GM06990 (cell line): ENCODE results near the gene SLC32A1.

ENCODE experiments used
- DNase-seq: peaks from one replicate; pipeline ENCODE4 v3.0.0-alpha.2; 2011; ENCODE audit not compliant: insufficient read length; ENCODE audit errors: extremely low read depth
- H3K27me3 ChIP-seq: replicated peaks from 2 replicates; pipeline ENCODE4 v1.6.0; 2011; ENCODE audit warnings: low read length; ENCODE audit not compliant: control insufficient read depth, insufficient read depth
- H3K36me3 ChIP-seq: 2 replicates; pipeline ENCODE4 v1.5.1; 2011; ENCODE audit warnings: low read length; ENCODE audit not compliant: control insufficient read depth, insufficient read depth
- H3K4me3 ChIP-seq: replicated peaks from 2 replicates; pipeline ENCODE4 v1.5.1; 2011; ENCODE audit warnings: low read depth, mild to moderate bottlenecking, control low read depth, low read length
- TF ChIP-seq, protein P1 (sequence below): IDR thresholded peaks from 2 replicates; pipeline ENCODE4 v1.5.1; 2011; ENCODE audit warnings: low read length, control low read depth, mild to moderate bottlenecking, inconsistent platforms; ENCODE audit not compliant: insufficient read depth, poor library complexity, severe bottlenecking

The SLC32A1 gene

DNA sequence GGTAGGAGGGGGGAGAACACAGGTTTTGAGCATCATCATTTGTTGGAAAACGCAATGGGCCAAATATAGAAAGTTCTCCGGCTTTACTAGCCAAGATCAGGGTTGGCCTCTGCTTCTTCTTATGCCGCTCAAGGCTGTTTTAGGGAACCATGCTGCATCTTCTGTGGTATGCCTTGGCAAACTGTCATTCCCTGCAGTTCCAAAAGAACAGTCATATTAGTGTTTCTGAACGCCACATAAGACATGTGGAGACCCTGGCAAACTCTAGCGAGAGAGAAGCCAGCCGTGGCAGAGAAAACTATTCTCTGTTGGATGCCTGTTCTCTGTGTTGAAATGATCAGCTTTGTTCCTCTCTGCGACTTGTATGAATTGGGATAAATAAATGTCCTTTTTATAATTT is 34.8 kb downstream of the SLC32A1 start:
- peaks cover 12% of the 10 kb centered on the region for H3K36me3 ChIP-seq

DNA sequence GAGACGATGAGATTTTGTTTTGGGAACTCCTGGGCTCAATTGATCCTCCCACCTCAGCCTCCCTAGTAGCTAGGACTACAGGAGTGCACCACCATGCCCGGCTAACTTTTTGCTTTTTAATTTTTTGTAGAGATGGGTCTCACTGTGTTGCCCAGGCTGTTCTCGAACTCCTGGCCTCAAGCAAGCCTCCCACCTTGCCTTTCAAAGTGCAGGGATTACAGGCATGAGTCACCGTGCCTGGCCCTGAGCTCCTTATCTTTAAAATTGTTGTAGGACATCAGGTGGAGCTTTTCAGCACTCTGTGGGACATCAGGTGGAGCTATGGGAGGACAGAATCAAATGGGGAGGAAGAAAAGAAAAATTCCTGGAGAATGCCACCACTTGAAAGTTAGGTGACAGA is 36.7 kb downstream of the SLC32A1 start:
- no peak overlapping the region for H3K4me3 ChIP-seq
- peaks cover 8% of the 10 kb centered on the region for H3K36me3 ChIP-seq
- no peak for DNase-seq
- no peaks in the 10 kb centered on the region for H3K27me3 ChIP-seq
- TF ChIP-seq, protein P1, sequence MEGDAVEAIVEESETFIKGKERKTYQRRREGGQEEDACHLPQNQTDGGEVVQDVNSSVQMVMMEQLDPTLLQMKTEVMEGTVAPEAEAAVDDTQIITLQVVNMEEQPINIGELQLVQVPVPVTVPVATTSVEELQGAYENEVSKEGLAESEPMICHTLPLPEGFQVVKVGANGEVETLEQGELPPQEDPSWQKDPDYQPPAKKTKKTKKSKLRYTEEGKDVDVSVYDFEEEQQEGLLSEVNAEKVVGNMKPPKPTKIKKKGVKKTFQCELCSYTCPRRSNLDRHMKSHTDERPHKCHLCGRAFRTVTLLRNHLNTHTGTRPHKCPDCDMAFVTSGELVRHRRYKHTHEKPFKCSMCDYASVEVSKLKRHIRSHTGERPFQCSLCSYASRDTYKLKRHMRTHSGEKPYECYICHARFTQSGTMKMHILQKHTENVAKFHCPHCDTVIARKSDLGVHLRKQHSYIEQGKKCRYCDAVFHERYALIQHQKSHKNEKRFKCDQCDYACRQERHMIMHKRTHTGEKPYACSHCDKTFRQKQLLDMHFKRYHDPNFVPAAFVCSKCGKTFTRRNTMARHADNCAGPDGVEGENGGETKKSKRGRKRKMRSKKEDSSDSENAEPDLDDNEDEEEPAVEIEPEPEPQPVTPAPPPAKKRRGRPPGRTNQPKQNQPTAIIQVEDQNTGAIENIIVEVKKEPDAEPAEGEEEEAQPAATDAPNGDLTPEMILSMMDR: no peak

More for the DNA sequence above, 34.8 kb downstream of the SLC32A1 start:
- Histone ChIP-seq H3K4me3 (no peak overlapping the region), H3K27me3 (no peaks in the 10 kb centered on the region)
- no peak for DNase-seq
- TF ChIP-seq, protein P1: no peak

DNA sequence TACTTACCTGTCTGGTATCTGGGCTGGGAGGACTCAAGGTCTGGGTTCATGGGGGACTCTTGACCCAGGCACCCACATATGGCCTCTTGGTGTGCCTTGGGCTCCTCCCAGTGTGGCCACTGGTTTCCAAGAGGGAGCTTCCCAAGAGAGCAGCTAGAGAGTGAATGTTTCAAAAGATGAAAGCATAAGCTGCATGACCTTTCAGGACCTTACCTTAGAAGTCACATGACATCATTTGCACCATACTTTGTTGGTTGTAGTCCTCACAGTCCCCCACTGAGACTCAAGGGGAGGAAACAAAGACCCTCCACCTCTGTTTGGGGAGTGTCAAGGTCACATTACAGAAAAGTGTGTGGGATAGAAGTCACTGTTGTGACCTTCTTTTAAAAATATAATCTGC is 37.9 kb downstream of the SLC32A1 start:
- TF ChIP-seq, protein P1: no peak
- no peaks in the 10 kb centered on the region for H3K27me3 ChIP-seq

DNA sequence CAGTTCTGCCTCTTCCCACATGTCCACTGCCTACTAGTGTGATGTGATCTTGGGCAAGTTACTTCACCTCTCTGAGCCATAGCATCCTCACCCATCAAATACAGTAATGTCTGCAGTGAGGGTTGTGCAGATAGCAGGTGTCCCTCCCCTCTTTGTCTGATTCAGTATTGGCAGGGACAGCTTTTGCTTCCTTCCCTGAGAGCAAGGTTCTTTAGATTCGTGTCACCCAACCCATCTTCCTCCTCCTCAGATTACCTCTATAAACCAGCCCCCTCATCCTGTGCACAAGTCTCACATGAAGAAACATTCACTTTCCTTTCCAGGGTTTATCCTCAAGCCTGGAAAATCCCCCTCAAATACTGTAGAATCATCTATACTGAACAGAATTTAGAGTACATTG is 39.3 kb downstream of the SLC32A1 start:
- no peak for DNase-seq
- H3K27me3 ChIP-seq: no peaks in the 10 kb centered on the region
- TF ChIP-seq, protein P1: no peak
- peaks cover 14% of the 10 kb centered on the region for H3K36me3 ChIP-seq
- H3K4me3 ChIP-seq: no peak overlapping the region

More for the DNA sequence above, 37.9 kb downstream of the SLC32A1 start:
- no peak for DNase-seq
- Histone ChIP-seq H3K36me3 (peaks cover 9% of the 10 kb centered on the region), H3K4me3 (no peak overlapping the region)

DNA sequence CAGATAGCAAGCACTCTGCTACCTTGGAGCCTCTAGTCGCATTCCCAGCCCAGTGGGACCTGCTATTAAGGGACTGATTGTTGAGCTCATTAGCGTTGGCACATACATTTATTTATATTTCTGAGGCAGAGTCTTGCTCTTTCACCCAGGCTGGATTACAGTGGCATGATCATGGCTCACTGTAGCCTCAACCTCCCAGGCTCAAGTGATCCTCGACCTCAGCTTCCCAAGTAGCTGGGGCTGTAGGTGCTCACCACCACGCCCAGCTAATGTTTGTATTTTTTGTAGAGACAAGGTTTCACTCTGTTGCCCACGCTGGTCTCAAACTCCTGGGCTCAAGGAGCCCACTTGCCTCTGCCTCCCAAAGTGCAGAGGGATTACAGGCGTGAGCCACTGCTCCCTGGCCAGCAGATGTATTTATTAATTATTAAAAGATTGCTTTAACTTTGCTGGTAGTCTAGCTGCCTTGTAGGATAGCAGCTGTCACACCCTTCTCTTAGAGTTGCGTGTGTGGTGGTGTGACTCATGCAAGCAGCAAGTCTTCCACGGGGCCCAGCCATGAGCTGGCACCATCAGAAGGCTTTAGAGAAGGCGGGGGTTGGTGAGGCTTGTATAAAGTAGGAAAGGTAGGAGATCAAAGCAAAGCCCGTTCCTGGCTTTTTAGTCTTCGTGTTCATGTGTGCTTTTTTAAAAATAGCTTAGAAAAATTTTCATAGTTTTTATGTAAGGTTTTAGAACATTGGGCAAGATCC is 40.5 kb downstream of the SLC32A1 start:
- DNase-seq: no peak
- Histone ChIP-seq H3K36me3 (peaks cover 12% of the 10 kb centered on the region), H3K4me3 (no peak overlapping the region)

More for the DNA sequence above, 40.5 kb downstream of the SLC32A1 start:
- H3K27me3 ChIP-seq: no peaks in the 10 kb centered on the region
- TF ChIP-seq, protein P1: no peak
